Caco-2 (cell line): ENCODE measurements around the gene MORN3. TPM values are rescaled to one million over a fixed set of nuclear protein-coding genes. Genes with fewer than 3 reads are reported as not detected.

Experiments
- BruUV-seq: library from RNA; stranded (reverse); fragments of 400-500 nt; replicated peaks from 2 replicates; lab custom pipeline; 2021; lab: Mats Ljungman, UMichigan
- CTCF ChIA-PET: fragments of 300-600 bp; sonication (Branson Sonifier 250); formaldehyde crosslinking; loops from one replicate; lab custom pipeline; 2022; ENCODE audit warnings: antibody characterized with exemption; lab: Charles Lee
- POLR2A ChIA-PET: fragments of 300-600 bp; sonication (Branson Sonifier 250); formaldehyde crosslinking; loops from one replicate; lab custom pipeline; 2022; ENCODE audit warnings: antibody characterized with exemption; lab: Charles Lee
- DNase-seq, 2 experiments: peaks; one replicate each; pipeline versions ENCODE4 v3.0.0 to v3.0.0-alpha.2; 2020 to 2022
- H3K27me3 ChIP-seq: replicated peaks from 2 replicates; pipeline ENCODE4 v1.6.0; 2011; ENCODE audit warnings: low read length; ENCODE audit not compliant: control insufficient read depth, insufficient read depth
- H3K36me3 ChIP-seq: 2 replicates; pipeline ENCODE4 v1.5.1; 2011; ENCODE audit warnings: low read length; ENCODE audit not compliant: control insufficient read depth, insufficient read depth
- H3K4me1 ChIP-seq: fragments of 250-450 bp; sonication (Bioruptor Pico); 2 replicates; pipeline ENCODE4 v1.5.1; 2020; ENCODE audit warnings: mild to moderate bottlenecking
- H3K4me3 ChIP-seq: 2 replicates; pipeline ENCODE4 v1.5.1; 2011; ENCODE audit warnings: low read depth, mild to moderate bottlenecking, control low read depth, low read length
- H3K9me3 ChIP-seq: fragments of 250-450 bp; sonication (Bioruptor Pico); 2 replicates; pipeline ENCODE4 v1.5.1; 2020; ENCODE audit warnings: mild to moderate bottlenecking, moderate library complexity
- H3K27ac Mint-ChIP-seq: one replicate; pipeline ENCODE4 v1.8.0; 2022; ENCODE audit warnings: mixed read lengths; ENCODE audit not compliant: unreplicated experiment
- H3K27me3 Mint-ChIP-seq: one replicate; pipeline ENCODE4 v1.8.0; 2022; ENCODE audit warnings: mixed read lengths; ENCODE audit not compliant: insufficient read depth, unreplicated experiment
- H3K36me3 Mint-ChIP-seq: one replicate; pipeline ENCODE4 v1.8.0; 2022; ENCODE audit warnings: mild to moderate bottlenecking, mixed read lengths; ENCODE audit not compliant: insufficient read depth, unreplicated experiment
- H3K4me1 Mint-ChIP-seq: one replicate; pipeline ENCODE4 v1.8.0; 2022; ENCODE audit warnings: low read depth, mixed read lengths; ENCODE audit not compliant: unreplicated experiment
- H3K4me3 Mint-ChIP-seq: one replicate; pipeline ENCODE4 v1.8.0; 2022; ENCODE audit warnings: mild to moderate bottlenecking, moderate library complexity, mixed read lengths; ENCODE audit not compliant: unreplicated experiment
- H3K9me3 Mint-ChIP-seq: one replicate; pipeline ENCODE4 v1.8.0; 2022; ENCODE audit warnings: mixed read lengths; ENCODE audit not compliant: unreplicated experiment
- intact Hi-C: fragments of 100-400 bp; cut with micrococcal nuclease; formaldehyde crosslinking; loops from one replicate; pipeline ENCODE4 v1.10.0; 2022; ENCODE audit not compliant: unreplicated experiment
- total RNA-seq: library from RNA; stranded (reverse); gene quantifications from 2 replicates; pipeline ENCODE4 v1.2.3, GENCODE V29; 2022
- TF ChIP-seq, protein P1 (sequence below), 2 experiments: fragments of 200-600 bp in 1 of 2; IDR thresholded peaks; 1 replicate in 1 of 2; 2 replicates in 1 of 2; pipeline versions ENCODE4 v1.5.1 to v1.8.0; 2011 to 2022; ENCODE audit warnings: antibody characterized with exemption in 1 of 2, control low read depth in 1 of 2, inconsistent platforms in 1 of 2, low read depth in 1 of 2, low read length in 1 of 2, mild to moderate bottlenecking in 1 of 2, moderate library complexity in 1 of 2; ENCODE audit not compliant: insufficient read depth in 1 of 2, severe bottlenecking in 1 of 2, unreplicated experiment in 1 of 2

Gene MORN3
- total RNA-seq, 1 experiment from 2014 or later: 36.5 TPM

- BruUV-seq: no TSS peak
- Mint-ChIP-seq H3K4me3 (no peak overlapping the region), H3K27ac (no peak overlapping the region), H3K36me3 (peaks cover 35% of the 10 kb centered on the region), H3K27me3 (no peaks in the 10 kb centered on the region), H3K4me1 (peaks cover 26% of the 10 kb centered on the region), H3K9me3 (no peaks in the 10 kb centered on the region)
- Histone ChIP-seq H3K36me3 (no peaks in the 10 kb centered on the region), H3K27me3 (no peaks in the 10 kb centered on the region), H3K9me3 (no peaks in the 10 kb centered on the region), H3K4me3 (no peak overlapping the region), H3K4me1 (peaks cover 47% of the 10 kb centered on the region)
- no peak for DNase-seq
- ChIA-PET CTCF (no interaction called here), POLR2A (no interaction called here)
- intact Hi-C loops: loop anchor here (5.0 kb wide), 1 partner anchor 65 kb away; no protein-coding TSS in a partner anchor
- TF ChIP-seq, protein P1, sequence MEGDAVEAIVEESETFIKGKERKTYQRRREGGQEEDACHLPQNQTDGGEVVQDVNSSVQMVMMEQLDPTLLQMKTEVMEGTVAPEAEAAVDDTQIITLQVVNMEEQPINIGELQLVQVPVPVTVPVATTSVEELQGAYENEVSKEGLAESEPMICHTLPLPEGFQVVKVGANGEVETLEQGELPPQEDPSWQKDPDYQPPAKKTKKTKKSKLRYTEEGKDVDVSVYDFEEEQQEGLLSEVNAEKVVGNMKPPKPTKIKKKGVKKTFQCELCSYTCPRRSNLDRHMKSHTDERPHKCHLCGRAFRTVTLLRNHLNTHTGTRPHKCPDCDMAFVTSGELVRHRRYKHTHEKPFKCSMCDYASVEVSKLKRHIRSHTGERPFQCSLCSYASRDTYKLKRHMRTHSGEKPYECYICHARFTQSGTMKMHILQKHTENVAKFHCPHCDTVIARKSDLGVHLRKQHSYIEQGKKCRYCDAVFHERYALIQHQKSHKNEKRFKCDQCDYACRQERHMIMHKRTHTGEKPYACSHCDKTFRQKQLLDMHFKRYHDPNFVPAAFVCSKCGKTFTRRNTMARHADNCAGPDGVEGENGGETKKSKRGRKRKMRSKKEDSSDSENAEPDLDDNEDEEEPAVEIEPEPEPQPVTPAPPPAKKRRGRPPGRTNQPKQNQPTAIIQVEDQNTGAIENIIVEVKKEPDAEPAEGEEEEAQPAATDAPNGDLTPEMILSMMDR (IDR thresholded peaks at IDR 0.05; ENCODE audit: insufficient read depth in 1 of 2, low read depth in 1 of 2, low read length in 1 of 2, severe bottlenecking in 1 of 2, unreplicated experiment in 1 of 2): no peak
Observed at GRCh38 chr12:121602766-121603165, 66.7 kb downstream of the MORN3 start.

GRCh38 chr12:121600702-121601336 lies 68.6 kb downstream of the MORN3 start:
- H3K4me3 Mint-ChIP-seq: peak overlapping the region; percentile 15
- peaks cover 32% of the 10 kb centered on the region for H3K36me3 Mint-ChIP-seq
- peaks cover 26% of the 10 kb centered on the region for H3K4me1 Mint-ChIP-seq
- TF ChIP-seq, protein P1 (IDR thresholded peaks at IDR 0.05; ENCODE audit: insufficient read depth in 1 of 2, low read depth in 1 of 2, low read length in 1 of 2, severe bottlenecking in 1 of 2, unreplicated experiment in 1 of 2): no peak
- Histone ChIP-seq H3K4me3 (no peak overlapping the region), H3K9me3 (no peaks in the 10 kb centered on the region), H3K27me3 (no peaks in the 10 kb centered on the region), H3K4me1 (peaks cover 47% of the 10 kb centered on the region), H3K36me3 (no peaks in the 10 kb centered on the region)
- peak; percentile 89 to 97 for DNase-seq
- POLR2A ChIA-PET: interaction anchor here (0.5 to 1.2 kb wide), 7 partner anchors 18 to 68 kb away, joined by 3 to 8 read pairs (median 4); partner anchors contain the start of genes MORN3 and ORAI1
- BruUV-seq: no TSS peak
- CTCF ChIA-PET: interaction anchor here (0.6 to 1.3 kb wide), 7 partner anchors 25 to 432 kb away, joined by 3 to 12 read pairs (median 4); partner anchors contain the start of gene ORAI1
- intact Hi-C loops: loop anchor here (1.0 to 5.0 kb wide), 4 partner anchors 11 to 64 kb away; no protein-coding TSS in a partner anchor
- peak overlapping the region; percentile 76 for H3K27ac Mint-ChIP-seq
- no peaks in the 10 kb centered on the region for H3K27me3 Mint-ChIP-seq
- H3K9me3 Mint-ChIP-seq: no peaks in the 10 kb centered on the region

Other genes with a start within 250 kb of the MORN3 start
- gene KDM2B, start 88.6 kb downstream of the MORN3 start, total RNA-seq: 47.7 and 48.4 TPM in 2 replicates
- gene ORAI1, start 43.1 kb downstream of the MORN3 start, total RNA-seq: 33.9 and 34.2 TPM in 2 replicates
- 15.5 and 15.9 TPM in 2 replicates for gene TMEM120B, start 43.1 kb upstream of the MORN3 start, total RNA-seq
- gene RHOF, start 124.0 kb upstream of the MORN3 start, total RNA-seq: 33.8 and 36.7 TPM in 2 replicates
- 16.8 and 17.6 TPM in 2 replicates for gene SETD1B, start 134.4 kb upstream of the MORN3 start, total RNA-seq
- gene HPD, start 189.2 kb upstream of the MORN3 start, total RNA-seq: 0.20 TPM in 1 of 2 replicates, not detected in the other
- 53.0 and 63.3 TPM in 2 replicates for gene PSMD9, start 219.1 kb upstream of the MORN3 start, total RNA-seq
- gene CFAP251, start 248.9 kb upstream of the MORN3 start, total RNA-seq: 1.2 and 1.5 TPM in 2 replicates